HepG2 (cell line): Measurements from ENCODE around the gene NDUFB7. TPM values are rescaled to one million over a fixed set of nuclear protein-coding genes. Genes with fewer than 3 reads are reported as not detected.
A peak's percentile ranks its signal among the peaks of the same experiment; 100 is the strongest.

Source experiments
- ASH2L ChIP-seq: fragments of 300-600, 200-600 bp; sonication (generic); IDR thresholded peaks from 2 replicates; pipeline ENCODE4 v1.7.0; 2017; ENCODE audit warnings: low read depth, mild to moderate bottlenecking, moderate library complexity, mixed read lengths, low read length; ENCODE audit not compliant: insufficient read length
- CTCF ChIP-seq: sonication (generic); formaldehyde crosslinking; IDR thresholded peaks from 2 replicates; pipeline ENCODE4 v1.5.0; 2020; ENCODE audit warnings: mild to moderate bottlenecking, missing genetic modification reagents, moderate library complexity
- HOXA3 ChIP-seq: sonication (generic); formaldehyde crosslinking; IDR thresholded peaks from 2 replicates; pipeline ENCODE4 v1.5.0; 2020; ENCODE audit warnings: missing genetic modification reagents
- IKZF1 ChIP-seq: fragments of 450-650 bp; IDR thresholded peaks from 2 replicates; pipeline ENCODE4 v1.7.1; 2016
- KDM2A ChIP-seq: sonication (generic); formaldehyde crosslinking; IDR thresholded peaks from 2 replicates; pipeline ENCODE4 v1.4.0; 2020; ENCODE audit warnings: low read depth, missing genetic modification reagents, borderline replicate concordance
- MEIS1 ChIP-seq: sonication (generic); formaldehyde crosslinking; IDR thresholded peaks from 2 replicates; pipeline ENCODE4 v1.9.0; 2021; ENCODE audit warnings: mild to moderate bottlenecking, missing genetic modification reagents, moderate library complexity, borderline replicate concordance
- MYC ChIP-seq: sonication (generic); formaldehyde crosslinking; IDR thresholded peaks from 2 replicates; pipeline ENCODE4 v1.9.0; 2021; ENCODE audit warnings: missing genetic modification reagents, borderline replicate concordance
- NCOA2 ChIP-seq: sonication (generic); formaldehyde crosslinking; IDR thresholded peaks from 2 replicates; pipeline ENCODE4 v1.8.0; 2022; ENCODE audit warnings: inconsistent platforms
- NR2F6 ChIP-seq, 2 experiments: IDR thresholded peaks; 2 replicates each; pipeline ENCODE4 v1.6.1; 2016; ENCODE audit warnings: antibody characterized with exemption in 1 of 2, mild to moderate bottlenecking in 1 of 2
- ONECUT2 ChIP-seq: sonication (generic); formaldehyde crosslinking; IDR thresholded peaks from 2 replicates; pipeline ENCODE4 v1.4.0; 2020; ENCODE audit warnings: missing genetic modification reagents
- PATZ1 ChIP-seq: sonication (generic); formaldehyde crosslinking; IDR thresholded peaks from 2 replicates; pipeline ENCODE4 v1.4.0; 2020; ENCODE audit warnings: missing genetic modification reagents
- POLR2A ChIP-seq, 2 experiments: IDR thresholded peaks; 2 replicates each; pipeline ENCODE4 v1.6.1; 2011; ENCODE audit warnings: low read depth in 2 of 2, low read length in 2 of 2, mild to moderate bottlenecking in 1 of 2, moderate library complexity in 1 of 2; ENCODE audit not compliant: insufficient read depth in 1 of 2
- PRMT3 ChIP-seq: sonication (generic); formaldehyde crosslinking; IDR thresholded peaks from 2 replicates; pipeline ENCODE4 v1.8.1; 2022; ENCODE audit warnings: low read depth, mild to moderate bottlenecking, moderate library complexity, missing genetic modification reagents, borderline replicate concordance
- RAD21 ChIP-seq: fragments of 450-650 bp; formaldehyde crosslinking; IDR thresholded peaks from 2 replicates; pipeline ENCODE4 v1.5.0; 2020; ENCODE audit warnings: mild to moderate bottlenecking
- SYNCRIP ChIP-seq: fragments of 200-400 bp; formaldehyde crosslinking; IDR thresholded peaks from 2 replicates; pipeline ENCODE4 v1.6.1; 2018; ENCODE audit warnings: mild to moderate bottlenecking, low read depth, low read length; ENCODE audit not compliant: insufficient read depth
- ZBTB33 ChIP-seq: sonication (generic); formaldehyde crosslinking; IDR thresholded peaks from 2 replicates; pipeline ENCODE4 v1.4.0; 2020; ENCODE audit warnings: missing genetic modification reagents
- ZBTB4 ChIP-seq: sonication (generic); formaldehyde crosslinking; IDR thresholded peaks from 2 replicates; pipeline ENCODE4 v1.4.0; 2020; ENCODE audit warnings: missing genetic modification reagents, mild to moderate bottlenecking, borderline replicate concordance
- ZFP91 ChIP-seq: sonication (generic); formaldehyde crosslinking; IDR thresholded peaks from 2 replicates; pipeline ENCODE4 v1.9.0; 2022; ENCODE audit warnings: missing genetic modification reagents, mild to moderate bottlenecking, borderline replicate concordance
- ZNF543 ChIP-seq: sonication (generic); formaldehyde crosslinking; IDR thresholded peaks from 2 replicates; pipeline ENCODE4 v1.4.0; 2020; ENCODE audit warnings: mild to moderate bottlenecking, missing genetic modification reagents
- polyA plus RNA-seq, 8 experiments: library from polyadenylated mRNA; depleted of rRNA in 3 of 8; stranded (reverse) in 7 of 8; unstranded in 1 of 8; fragments of >200 nt; fragmentation: Illumina TruSeq in 4 of 8; extraction: Trizol in 4 of 8; gene quantifications; 2 replicates each; pipeline versions ENCODE4 v1.2.1 to v1.2.3, GENCODE V29; 2011 to 2016; ENCODE audit warnings: low read depth in 4 of 8, missing spikeins in 1 of 8, mixed read lengths in 1 of 8; ENCODE audit not compliant: insufficient read depth in 1 of 8
- total RNA-seq, 5 experiments: library from RNA; depleted of rRNA; stranded (reverse); fragments of >200 nt; fragmentation: Illumina TruSeq; extraction: Trizol; gene quantifications; 2 replicates each; pipeline ENCODE4 v1.2.3, GENCODE V29; 2016; ENCODE audit warnings: low read depth in 1 of 5

The NDUFB7 gene
- total and polyA plus RNA-seq, 2 of the 13 experiments (the other 11 are each of a cell fraction or from before 2014, with no cell fraction given), result 156 to 198 TPM

GRCh38 chr19:14556662-14557188, 15.1 kb downstream of the NDUFB7 start (continued):
- TF ChIP-seq PATZ1 (CRISPR knock-in tag) (peak; percentile 55), ZBTB4 (CRISPR knock-in tag) (no peak), MYC (peak; percentile 29; the same call in 1 of the 2 replicates), KDM2A (CRISPR knock-in tag) (peak; percentile 81), HOXA3 (CRISPR knock-in tag) (peak; percentile 53; the same call in 1 of the 2 replicates), ZNF543 (CRISPR knock-in tag) (peak; percentile 69; the same call in 1 of the 2 replicates), RAD21 (CRISPR knock-in tag) (peak; percentile 64), ONECUT2 (CRISPR knock-in tag) (no peak), ZFP91 (CRISPR knock-in tag) (peak; percentile 57; the same call in 1 of the 2 replicates), IKZF1 (no peak), CTCF (CRISPR knock-in tag) (peak; percentile 94), NR2F6 (IDR thresholded peaks at IDR 0.05) (no peak), NR2F6 (CRISPR knock-in tag; IDR thresholded peaks at IDR 0.05) (peak; percentile 35; the same call in 1 of the 2 replicates), MEIS1 (CRISPR knock-in tag) (0 out of 2 replicates have a peak, but pooled peaks have one; percentile 40), NCOA2 (0 out of 2 replicates have a peak, but pooled peaks have one; percentile 15), ZBTB33 (CRISPR knock-in tag) (peak; percentile 91), POLR2A (IDR thresholded peaks at IDR 0.05; ENCODE audit: insufficient read depth in 1 of 2, low read depth in 2 of 2, low read length in 2 of 2) (no peak), PRMT3 (CRISPR knock-in tag) (no peak), SYNCRIP (no peak), ASH2L (peak; percentile 38)
